ENCODE measurements around the gene KLHL15. TPM values are rescaled to one million over a fixed set of nuclear protein-coding genes. Genes with fewer than 3 reads are reported as not detected.

The KLHL15 gene
- total and polyA plus RNA-seq, 7 experiments from 2014 or later = 2.1 to 20.9 (median 9.8) TPM

DNA sequence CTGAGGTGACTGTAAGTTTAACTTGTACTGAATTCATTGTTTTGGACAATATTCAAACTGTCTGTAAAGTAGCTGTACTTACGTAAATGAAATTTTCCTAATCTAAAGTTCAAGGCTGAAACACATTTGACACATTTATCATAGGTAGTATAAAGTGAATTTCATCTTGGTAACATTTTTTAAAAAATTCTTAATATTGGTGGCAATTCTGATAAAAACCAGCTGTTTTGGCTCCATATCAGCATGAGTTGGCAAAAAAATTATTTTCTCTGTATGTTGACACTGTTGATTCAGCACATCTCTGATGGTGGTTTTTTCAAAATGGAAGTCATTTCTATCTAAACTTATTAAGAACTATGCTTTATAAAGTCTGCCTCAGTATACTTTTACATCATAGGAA is 88.3 kb downstream of the KLHL15 start:
- Histone ChIP-seq H3K4me1 (ENCODE audit: control insufficient read depth in 2 of 2, insufficient read depth in 2 of 2, low read length in 2 of 2) (no peaks in the 10 kb centered on the region), H3K27me3 (ENCODE audit: control insufficient read depth in 2 of 2, insufficient read depth in 2 of 2, low read length in 2 of 2) (no peaks in the 10 kb centered on the region), H3K4me3 (ENCODE audit: low read length) (no peak overlapping the region), H3K36me3 (ENCODE audit: control insufficient read depth in 2 of 3, insufficient read depth in 3 of 3, low read length in 3 of 3) (no peaks in the 10 kb centered on the region), H3K27ac (ENCODE audit: low read depth, low read length) (no peak overlapping the region), H3K9me3 (ENCODE audit: control insufficient read depth in 2 of 3, low read length in 3 of 3) (no peaks in the 10 kb centered on the region)
- H3K27me3 Mint-ChIP-seq = no peaks in the 10 kb centered on the region
- CTCF ChIA-PET = interaction anchor here (0.7 to 1.4 kb wide), 2 partner anchors 26 to 37 kb away, joined by 3 to 4 read pairs; no protein-coding TSS in a partner anchor
- H3K36me3 Mint-ChIP-seq = peaks cover 0 to 6% (median 0%) of the 10 kb centered on the region in 5 donors
- H3K4me3 Mint-ChIP-seq = no peak overlapping the region
- DNase-seq (no peak), ATAC-seq (no peak)
- peaks cover 0 to 1% (median 0%) of the 10 kb centered on the region in 11 donors for H3K9me3 Mint-ChIP-seq
- no peak overlapping the region for H3K27ac Mint-ChIP-seq
- H3K4me1 Mint-ChIP-seq = peaks cover 0 to 1% (median 0%) of the 10 kb centered on the region in 7 donors
- intact Hi-C loops (cut with micrococcal nuclease) = no loop called here
- POLR2A ChIA-PET = no interaction called here

GRCh38 chrX:23937100-23937499 is 89.9 kb downstream of the KLHL15 start:
- Mint-ChIP-seq H3K4me3 (no peak overlapping the region), H3K27ac (peak overlapping the region in 1 of 9 donors; percentile 57), H3K9me3 (peaks cover 0 to 1% (median 0%) of the 10 kb centered on the region in 11 donors), H3K36me3 (peaks cover 0 to 6% (median 0%) of the 10 kb centered on the region in 5 donors), H3K27me3 (no peaks in the 10 kb centered on the region), H3K4me1 (peaks cover 0 to 8% (median 3%) of the 10 kb centered on the region in 7 donors)
- intact Hi-C loops (cut with micrococcal nuclease) = no loop called here
- DNase-seq (no peak), ATAC-seq (no peak)
- Histone ChIP-seq H3K4me3 (ENCODE audit: low read length) (no peak overlapping the region), H3K36me3 (ENCODE audit: control insufficient read depth in 2 of 3, insufficient read depth in 3 of 3, low read length in 3 of 3) (no peaks in the 10 kb centered on the region), H3K27ac (ENCODE audit: low read depth, low read length) (no peak overlapping the region), H3K9me3 (ENCODE audit: control insufficient read depth in 2 of 3, low read length in 3 of 3) (no peaks in the 10 kb centered on the region), H3K27me3 (ENCODE audit: control insufficient read depth in 2 of 2, insufficient read depth in 2 of 2, low read length in 2 of 2) (no peaks in the 10 kb centered on the region), H3K4me1 (ENCODE audit: control insufficient read depth in 2 of 2, insufficient read depth in 2 of 2, low read length in 2 of 2) (no peaks in the 10 kb centered on the region)
- ChIA-PET CTCF (no interaction called here), POLR2A (no interaction called here)

DNA sequence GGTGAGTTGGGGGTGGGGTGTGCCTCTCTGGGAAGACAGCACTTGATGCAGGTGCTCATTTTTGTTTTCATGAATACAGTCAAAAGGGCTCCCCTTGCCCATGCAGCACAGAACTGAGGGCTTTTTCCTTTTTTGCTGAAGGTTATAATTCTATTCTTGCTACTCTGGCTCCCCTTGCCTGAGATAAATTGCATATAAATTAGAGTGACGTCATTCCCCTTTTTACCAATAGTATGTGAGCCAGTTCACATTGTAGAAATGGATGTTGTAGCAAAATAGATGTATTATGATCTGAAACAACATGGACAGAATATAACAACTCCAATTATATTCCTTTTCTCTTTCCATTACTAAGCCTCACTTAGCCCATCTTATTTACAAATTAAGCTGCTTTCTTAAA is 90.8 kb downstream of the KLHL15 start:
- CTCF ChIA-PET = no interaction called here
- POLR2A ChIA-PET = no interaction called here
- H3K4me1 Mint-ChIP-seq = peaks cover 2 to 17% (median 12%) of the 10 kb centered on the region in 7 donors

DNA sequence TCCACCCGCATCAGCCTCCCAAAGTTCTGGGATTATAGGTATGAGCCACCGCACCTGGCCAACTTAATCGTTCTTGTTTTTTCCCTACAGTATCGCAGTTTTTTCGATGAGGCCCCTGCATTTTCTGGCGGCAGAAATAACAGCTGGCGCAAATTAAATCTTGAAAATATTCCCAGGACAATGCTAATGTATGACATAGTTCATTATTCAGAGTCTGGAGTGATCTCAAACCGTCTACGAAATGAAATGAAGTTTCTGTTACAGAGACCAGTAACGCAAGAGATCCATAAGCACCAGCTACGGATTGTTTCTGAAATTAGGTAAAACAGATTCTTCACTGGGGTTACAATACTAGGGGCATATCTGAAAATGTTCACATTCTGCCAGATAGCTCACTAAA is 91.9 kb downstream of the KLHL15 start:
- Histone ChIP-seq H3K27ac (ENCODE audit: low read depth, low read length) (no peak overlapping the region), H3K27me3 (ENCODE audit: control insufficient read depth in 2 of 2, insufficient read depth in 2 of 2, low read length in 2 of 2) (no peaks in the 10 kb centered on the region), H3K9me3 (ENCODE audit: control insufficient read depth in 2 of 3, low read length in 3 of 3) (no peaks in the 10 kb centered on the region), H3K4me1 (ENCODE audit: control insufficient read depth in 2 of 2, insufficient read depth in 2 of 2, low read length in 2 of 2) (peaks cover 4 to 10% of the 10 kb centered on the region in 2 donors), H3K36me3 (ENCODE audit: control insufficient read depth in 2 of 3, insufficient read depth in 3 of 3, low read length in 3 of 3) (no peaks in the 10 kb centered on the region), H3K4me3 (ENCODE audit: low read length) (no peak overlapping the region)
- Mint-ChIP-seq H3K27ac (no peak overlapping the region), H3K4me1 (peaks cover 4 to 21% (median 17%) of the 10 kb centered on the region in 7 donors), H3K36me3 (peaks cover 0 to 6% (median 0%) of the 10 kb centered on the region in 5 donors), H3K27me3 (no peaks in the 10 kb centered on the region), H3K9me3 (peaks cover 0 to 1% (median 0%) of the 10 kb centered on the region in 11 donors), H3K4me3 (no peak overlapping the region)
- CTCF ChIA-PET = interaction anchor here (0.6 kb wide), 1 partner anchor 194 kb away, joined by 5 read pairs; no protein-coding TSS in a partner anchor
- DNase-seq (no peak), ATAC-seq (no peak)
- POLR2A ChIA-PET = interaction anchor here (0.6 kb wide), 1 partner anchor 26 kb away, joined by 5 read pairs; no protein-coding TSS in a partner anchor
- intact Hi-C loops (cut with micrococcal nuclease) = no loop called here

More for the DNA sequence above, 90.8 kb downstream of the KLHL15 start:
- intact Hi-C loops (cut with micrococcal nuclease) = no loop called here
- DNase-seq = no peak
- Mint-ChIP-seq H3K9me3 (peaks cover 0 to 1% (median 0%) of the 10 kb centered on the region in 11 donors), H3K27me3 (no peaks in the 10 kb centered on the region), H3K36me3 (peaks cover 0 to 6% (median 0%) of the 10 kb centered on the region in 5 donors), H3K4me3 (no peak overlapping the region), H3K27ac (no peak overlapping the region)
- no peaks in the 10 kb centered on the region for H3K36me3 ChIP-seq (ENCODE audit: control insufficient read depth in 2 of 3, insufficient read depth in 3 of 3, low read length in 3 of 3)
- H3K27ac ChIP-seq (ENCODE audit: low read depth, low read length) = no peak overlapping the region
- H3K4me1 ChIP-seq (ENCODE audit: control insufficient read depth in 2 of 2, insufficient read depth in 2 of 2, low read length in 2 of 2) = peaks cover 4 to 9% of the 10 kb centered on the region in 2 donors
- H3K27me3 ChIP-seq (ENCODE audit: control insufficient read depth in 2 of 2, insufficient read depth in 2 of 2, low read length in 2 of 2) = no peaks in the 10 kb centered on the region
- ATAC-seq = no peak
- no peaks in the 10 kb centered on the region for H3K9me3 ChIP-seq (ENCODE audit: control insufficient read depth in 2 of 3, low read length in 3 of 3)
- H3K4me3 ChIP-seq (ENCODE audit: low read length) = no peak overlapping the region

Other genes with a start within 250 kb of the KLHL15 start
- gene SAT1, start 244.0 kb downstream of the KLHL15 start, total RNA-seq = 1,000 to 10,000 TPM in 1 of 5 experiments, 100 to 1,000 TPM in 3, 10 to 100 TPM in 1; 68.4 to 1,059 (median 127) TPM
- 10 to 100 TPM; 67.9 to 75.8 TPM for gene SAT1, start 244.0 kb downstream of the KLHL15 start, polyA plus RNA-seq
- gene APOO, start 119.2 kb downstream of the KLHL15 start, total RNA-seq = 10 to 100 TPM in 2 of 5 experiments, 1 to 10 TPM in 3; 5.4 to 19.2 (median 7.5) TPM
- gene APOO, start 119.2 kb downstream of the KLHL15 start, polyA plus RNA-seq = 10 to 100 TPM; 16.2 to 21.2 TPM
- gene CXorf58, start 119.2 kb downstream of the KLHL15 start, total RNA-seq = not detected
- not detected for gene CXorf58, start 119.2 kb downstream of the KLHL15 start, polyA plus RNA-seq
- gene EIF2S3, start 27.8 kb upstream of the KLHL15 start, total RNA-seq = 100 to 1,000 TPM; 174 to 270 (median 226) TPM
- gene EIF2S3, start 27.8 kb upstream of the KLHL15 start, polyA plus RNA-seq = 100 to 1,000 TPM; 125 to 126 TPM
- 10 to 100 TPM; 52.7 to 68.2 (median 63.3) TPM for gene ZFX, start 122.5 kb upstream of the KLHL15 start, total RNA-seq
- gene ZFX, start 122.5 kb upstream of the KLHL15 start, polyA plus RNA-seq = 10 to 100 TPM; 38.1 to 40.0 TPM

Data from naive thymus-derived CD4-positive, alpha-beta T cell (primary cell).